MM.1S (cell line): Measurements from ENCODE around the gene KLHDC9.

Source experiments
- DNase-seq: peaks from one replicate; pipeline ENCODE4 v3.0.0-alpha.2; 2015
- H2AFZ ChIP-seq: fragments of 300-600 bp; sonication (generic); 2 replicates; pipeline ENCODE4 v1.6.0; 2016; ENCODE audit warnings: antibody characterized with exemption, low read length
- H3F3A ChIP-seq: fragments of 300-600 bp; sonication (generic); 2 replicates; pipeline ENCODE4 v1.6.1; 2016; ENCODE audit warnings: mild to moderate bottlenecking, antibody characterized with exemption, low read length, moderate library complexity, mixed read lengths; ENCODE audit not compliant: insufficient read depth
- H3K27ac ChIP-seq: fragments of 300-600 bp; sonication (generic); 2 replicates; pipeline ENCODE4 v1.5.1; 2016; ENCODE audit warnings: mild to moderate bottlenecking, low read length
- H3K27me3 ChIP-seq: fragments of 300-600 bp; sonication (generic); replicated peaks from 2 replicates; pipeline ENCODE4 v1.6.0; 2016; ENCODE audit warnings: low read length; ENCODE audit not compliant: insufficient read depth
- H3K36me3 ChIP-seq: fragments of 300-600 bp; sonication (generic); replicated peaks from 2 replicates; pipeline ENCODE4 v1.6.1; 2016; ENCODE audit warnings: mild to moderate bottlenecking, low read length, mixed read lengths; ENCODE audit not compliant: insufficient read depth
- H3K4me1 ChIP-seq: fragments of 300-600 bp; sonication (generic); 2 replicates; pipeline ENCODE4 v1.6.1; 2016; ENCODE audit warnings: low read length, mixed read lengths
- H3K4me2 ChIP-seq: fragments of 300-600 bp; sonication (generic); 2 replicates; pipeline ENCODE4 v1.6.0; 2016; ENCODE audit warnings: low read depth, low read length
- H3K4me3 ChIP-seq: fragments of 300-600 bp; sonication (generic); 2 replicates; pipeline ENCODE4 v1.5.1; 2016; ENCODE audit warnings: low read length, mixed read lengths
- H3K79me2 ChIP-seq: fragments of 300-600 bp; sonication (generic); 2 replicates; pipeline ENCODE4 v1.6.1; 2016; ENCODE audit warnings: mixed run types, low read length, mixed read lengths
- H3K9ac ChIP-seq: fragments of 300-600 bp; sonication (generic); 2 replicates; pipeline ENCODE4 v1.6.1; 2016; ENCODE audit warnings: low read length, mixed read lengths
- H3K9me2 ChIP-seq: fragments of 300-600 bp; sonication (generic); replicated peaks from 2 replicates; pipeline ENCODE4 v1.6.1; 2016; ENCODE audit warnings: mild to moderate bottlenecking, low read length, mixed read lengths; ENCODE audit not compliant: insufficient read depth
- H3K9me3 ChIP-seq: fragments of 300-600 bp; sonication (generic); replicated peaks from 2 replicates; pipeline ENCODE4 v1.6.1; 2016; ENCODE audit warnings: mild to moderate bottlenecking, low read length, mixed read lengths; ENCODE audit not compliant: insufficient read depth
- H4K20me1 ChIP-seq: fragments of 300-600 bp; sonication (generic); 2 replicates; pipeline ENCODE4 v1.6.1; 2016; ENCODE audit warnings: mild to moderate bottlenecking, low read length, moderate library complexity, mixed read lengths; ENCODE audit not compliant: insufficient read depth
- CTCF ChIP-seq: fragments of 300-600 bp; sonication (generic); IDR thresholded peaks from 2 replicates; pipeline ENCODE4 v1.5.1; 2016; ENCODE audit warnings: antibody characterized with exemption, low read length, mixed read lengths
- EZH2 ChIP-seq: fragments of 300-600 bp; sonication (generic); optimal IDR thresholded peaks from 2 replicates; pipeline ENCODE3; 2017; ENCODE audit warnings: low read depth, mild to moderate bottlenecking, antibody characterized with exemption, low read length, mixed read lengths
- EZH2phosphoT487 ChIP-seq: fragments of 300-600 bp; sonication (generic); IDR thresholded peaks from 2 replicates; pipeline ENCODE4 v1.6.1; 2018; ENCODE audit warnings: antibody characterized with exemption, low read length

KLHDC9 gene

GRCh38 chr1:161139766-161140165, 41.6 kb downstream of the KLHDC9 start:
- peak; percentile 66 for DNase-seq
- H3K9ac ChIP-seq: no peak overlapping the region
- peaks cover 15% of the 10 kb centered on the region for H3K79me2 ChIP-seq
- peak; percentile 56 for TF ChIP-seq CTCF
- TF ChIP-seq EZH2phosphoT487: no peak
- no peak overlapping the region for H3K4me3 ChIP-seq
- H3K9me2 ChIP-seq: no peaks in the 10 kb centered on the region
- no peak overlapping the region for H2AFZ ChIP-seq
- no peak overlapping the region for H3K4me2 ChIP-seq
- H3K9me3 ChIP-seq: no peaks in the 10 kb centered on the region
- no peaks in the 10 kb centered on the region for H3K36me3 ChIP-seq
- H3K27ac ChIP-seq: no peak overlapping the region
- H4K20me1 ChIP-seq: no peaks in the 10 kb centered on the region
- H3K27me3 ChIP-seq: no peaks in the 10 kb centered on the region
- H3F3A ChIP-seq: peaks cover 11% of the 10 kb centered on the region; the same call in 1 of the 2 replicates
- H3K4me1 ChIP-seq: no peaks in the 10 kb centered on the region

GRCh38 chr1:161140755-161141400, 42.7 kb downstream of the KLHDC9 start:
- no peak for DNase-seq
- peaks cover 11% of the 10 kb centered on the region; the same call in 1 of the 2 replicates for H3F3A ChIP-seq
- H3K36me3 ChIP-seq: no peaks in the 10 kb centered on the region
- no peak overlapping the region for H3K4me2 ChIP-seq
- H3K27me3 ChIP-seq: no peaks in the 10 kb centered on the region
- H3K79me2 ChIP-seq: 0 out of 2 replicates have a peak, but pooled peaks cover 7% of the 10 kb centered on the region
- H3K4me1 ChIP-seq: no peaks in the 10 kb centered on the region
- no peaks in the 10 kb centered on the region for H4K20me1 ChIP-seq
- H3K9me3 ChIP-seq: no peaks in the 10 kb centered on the region
- H3K4me3 ChIP-seq: no peak overlapping the region
- no peak overlapping the region for H3K9ac ChIP-seq
- TF ChIP-seq EZH2phosphoT487: no peak
- TF ChIP-seq CTCF: no peak
- no peak for TF ChIP-seq EZH2
- no peak overlapping the region for H3K27ac ChIP-seq
- no peaks in the 10 kb centered on the region for H3K9me2 ChIP-seq
- H2AFZ ChIP-seq: no peak overlapping the region

- H3F3A ChIP-seq: peaks cover 2% of the 10 kb centered on the region; the same call in 1 of the 2 replicates
- no peaks in the 10 kb centered on the region for H3K9me3 ChIP-seq
- no peak overlapping the region for H3K9ac ChIP-seq
- H3K9me2 ChIP-seq: no peaks in the 10 kb centered on the region
- no peaks in the 10 kb centered on the region for H3K36me3 ChIP-seq
- no peak for TF ChIP-seq EZH2
- no peaks in the 10 kb centered on the region for H3K4me1 ChIP-seq
- DNase-seq: no peak
- no peak overlapping the region for H3K4me2 ChIP-seq
- no peak overlapping the region for H3K27ac ChIP-seq
- H3K79me2 ChIP-seq: no peaks in the 10 kb centered on the region
- no peaks in the 10 kb centered on the region for H4K20me1 ChIP-seq
- no peak overlapping the region for H3K4me3 ChIP-seq
- H3K27me3 ChIP-seq: no peaks in the 10 kb centered on the region
- no peak overlapping the region for H2AFZ ChIP-seq
These were observed 47.7 kb downstream of the KLHDC9 start for GRCh38 chr1:161145832-161146231.
